ENCODE data around the gene STK17B. TPM values are rescaled to one million over a fixed set of nuclear protein-coding genes. Genes with fewer than 3 reads are reported as not detected.

STK17B gene
- total and polyA plus RNA-seq, 10 donors = 48.7 to 248 (median 186) TPM

DNA sequence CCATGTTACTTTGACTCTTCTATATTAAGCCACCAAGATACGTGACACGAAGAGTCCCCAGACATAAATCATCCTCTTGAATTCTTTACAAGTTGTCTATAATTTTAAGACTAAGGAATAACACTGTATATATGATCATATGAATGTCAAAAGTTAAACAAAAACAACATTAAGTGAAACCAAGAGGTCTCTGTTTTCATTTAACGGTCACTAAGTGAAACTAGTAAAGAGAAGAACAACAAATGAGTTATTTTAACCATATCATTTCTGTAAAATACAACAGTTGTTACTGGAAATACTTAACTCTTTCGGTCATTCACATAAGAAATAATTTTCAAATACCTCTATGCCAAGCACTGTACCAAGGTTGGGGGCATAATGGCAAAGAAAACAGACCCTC, 45.7 kb upstream of the STK17B start:
- 79 to 90% (median 86%) methylated on average over 4 of the region's 4 CpGs for WGBS, 5 donors
- intact Hi-C loops (cut with DNase I; ENCODE audit: low total_unique reads) = no loop called here
- Histone ChIP-seq H3K4me3 (no peak overlapping the region), H3K9me3 (no peaks in the 10 kb centered on the region), H3K27ac (no peak overlapping the region), H3K36me3 (peaks cover 0 to 90% (median 0%) of the 10 kb centered on the region in 6 donors), H3K27me3 (replicated peaks in 1 of 7) (no peaks in the 10 kb centered on the region), H3K4me1 (peaks cover 4 to 84% (median 18%) of the 10 kb centered on the region in 6 donors)
- DNase-seq = no peak
- TF ChIP-seq, protein P1, sequence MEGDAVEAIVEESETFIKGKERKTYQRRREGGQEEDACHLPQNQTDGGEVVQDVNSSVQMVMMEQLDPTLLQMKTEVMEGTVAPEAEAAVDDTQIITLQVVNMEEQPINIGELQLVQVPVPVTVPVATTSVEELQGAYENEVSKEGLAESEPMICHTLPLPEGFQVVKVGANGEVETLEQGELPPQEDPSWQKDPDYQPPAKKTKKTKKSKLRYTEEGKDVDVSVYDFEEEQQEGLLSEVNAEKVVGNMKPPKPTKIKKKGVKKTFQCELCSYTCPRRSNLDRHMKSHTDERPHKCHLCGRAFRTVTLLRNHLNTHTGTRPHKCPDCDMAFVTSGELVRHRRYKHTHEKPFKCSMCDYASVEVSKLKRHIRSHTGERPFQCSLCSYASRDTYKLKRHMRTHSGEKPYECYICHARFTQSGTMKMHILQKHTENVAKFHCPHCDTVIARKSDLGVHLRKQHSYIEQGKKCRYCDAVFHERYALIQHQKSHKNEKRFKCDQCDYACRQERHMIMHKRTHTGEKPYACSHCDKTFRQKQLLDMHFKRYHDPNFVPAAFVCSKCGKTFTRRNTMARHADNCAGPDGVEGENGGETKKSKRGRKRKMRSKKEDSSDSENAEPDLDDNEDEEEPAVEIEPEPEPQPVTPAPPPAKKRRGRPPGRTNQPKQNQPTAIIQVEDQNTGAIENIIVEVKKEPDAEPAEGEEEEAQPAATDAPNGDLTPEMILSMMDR (IDR thresholded peaks at IDR 0.05 in 8 of 11, conservative IDR thresholded peaks at IDR 0.05 in 3 of 11) = no peak
- TF ChIP-seq POLR2AphosphoS5 (IDR thresholded peaks at IDR 0.05) = no peak
- TF ChIP-seq POLR2A (IDR thresholded peaks at IDR 0.05) = no peak

DNA sequence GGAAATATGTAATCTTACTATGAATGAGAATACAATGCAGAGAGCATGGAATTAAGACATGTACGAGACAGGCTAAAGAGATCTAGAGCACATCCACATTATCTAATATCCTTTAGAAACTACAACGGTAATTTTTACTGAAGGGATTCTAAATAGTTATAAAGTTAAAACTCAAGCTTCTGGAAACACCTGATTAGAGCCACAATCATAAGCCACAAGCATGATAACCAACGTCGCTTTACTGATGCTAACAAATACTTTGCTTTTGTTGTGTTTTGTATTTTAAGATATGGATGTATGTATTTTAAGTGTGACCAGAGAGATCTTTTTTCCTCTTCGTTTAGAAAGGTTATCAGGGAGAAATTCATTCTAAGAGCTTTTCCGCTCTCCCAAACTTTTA, 44.0 kb upstream of the STK17B start:
- Histone ChIP-seq H3K4me1 (peaks cover 11 to 95% (median 34%) of the 10 kb centered on the region in 6 donors), H3K9me3 (no peaks in the 10 kb centered on the region), H3K4me3 (no peak overlapping the region), H3K36me3 (peaks cover 0 to 85% (median 0%) of the 10 kb centered on the region in 6 donors), H3K27ac (no peak overlapping the region), H3K27me3 (replicated peaks in 1 of 7) (no peaks in the 10 kb centered on the region)
- no peak for DNase-seq
- TF ChIP-seq POLR2A (IDR thresholded peaks at IDR 0.05) (no peak), POLR2AphosphoS5 (IDR thresholded peaks at IDR 0.05) (no peak)
- TF ChIP-seq, protein P1 (IDR thresholded peaks at IDR 0.05 in 8 of 11, conservative IDR thresholded peaks at IDR 0.05 in 3 of 11) = no peak
- intact Hi-C loops (cut with DNase I; ENCODE audit: low total_unique reads) = no loop called here
- 92 to 95% (median 93%) methylated on average over 6 of the region's 6 CpGs for WGBS, 5 donors

DNA sequence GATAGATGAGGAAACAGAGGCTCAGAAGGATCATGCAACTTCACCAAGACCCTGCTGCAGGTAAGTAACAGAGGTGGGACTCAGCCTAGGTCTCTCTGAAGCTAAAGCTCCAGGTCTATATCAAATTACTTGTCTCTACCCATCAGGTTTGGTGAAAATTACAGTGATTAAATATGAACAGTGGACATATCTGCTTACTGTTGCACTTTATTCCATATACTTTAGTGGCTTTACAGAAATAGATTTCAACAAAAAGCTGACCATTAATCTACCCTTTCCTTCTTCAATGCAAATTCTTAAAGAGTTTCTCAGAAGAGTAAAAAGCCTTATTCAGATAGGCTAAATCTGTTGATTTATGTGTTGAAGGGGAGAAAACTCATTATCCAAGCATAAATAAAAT, 42.8 kb upstream of the STK17B start:
- intact Hi-C loops (cut with DNase I; ENCODE audit: low total_unique reads) = no loop called here
- no peak for DNase-seq
- H3K27me3 ChIP-seq (replicated peaks in 1 of 7) = no peaks in the 10 kb centered on the region
- H3K36me3 ChIP-seq = peaks cover 0 to 81% (median 0%) of the 10 kb centered on the region in 6 donors
- TF ChIP-seq, protein P1 (IDR thresholded peaks at IDR 0.05 in 8 of 11, conservative IDR thresholded peaks at IDR 0.05 in 3 of 11) = no peak
- H3K4me1 ChIP-seq = peaks cover 12 to 89% (median 35%) of the 10 kb centered on the region in 6 donors
- H3K4me3 ChIP-seq = peak overlapping the region in 1 of 8 donors; percentile 14
- no peaks in the 10 kb centered on the region for H3K9me3 ChIP-seq
- H3K27ac ChIP-seq = peak overlapping the region in 5 of 8 donors; percentile 51 to 93 (median 88)

DNA sequence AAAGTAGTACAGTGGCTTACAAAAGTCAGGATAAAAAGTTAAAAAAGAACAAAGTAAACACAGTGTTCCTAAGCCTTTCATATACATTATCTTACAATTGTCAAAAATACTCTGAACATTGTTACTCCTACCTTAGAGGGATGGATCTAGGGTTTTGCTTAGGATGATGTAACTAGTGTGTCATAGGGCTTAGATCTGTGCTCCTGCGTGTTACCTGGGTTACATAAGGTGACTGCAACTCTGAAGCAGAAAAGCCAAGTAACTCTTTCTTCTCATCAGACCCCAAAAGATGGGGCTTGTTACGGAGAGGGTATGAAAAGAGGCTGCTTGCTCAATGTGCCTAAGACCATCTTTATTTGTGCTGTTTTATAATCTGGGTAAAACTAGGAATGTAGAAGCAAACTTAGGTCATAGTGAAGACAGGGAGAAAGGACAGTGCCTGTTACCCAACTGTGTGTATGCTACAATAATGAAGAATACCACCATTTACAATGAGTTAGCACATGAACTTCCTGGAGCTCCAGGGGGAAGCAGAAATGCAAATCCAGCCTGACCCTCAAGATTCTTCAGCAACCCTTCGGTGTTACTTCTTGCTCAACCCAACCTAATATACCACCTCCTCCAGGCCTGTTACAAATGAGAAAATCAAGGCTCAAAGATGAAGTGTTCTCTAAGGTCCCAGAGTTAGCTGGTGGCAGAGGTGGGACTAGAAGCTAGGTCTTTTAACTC, 42.0 kb upstream of the STK17B start:
- Histone ChIP-seq H3K27ac (peak overlapping the region in 7 of 8 donors; percentile 18 to 93 (median 72)), H3K4me3 (peak overlapping the region in 1 of 8 donors; percentile 14), H3K27me3 (replicated peaks in 1 of 7) (no peaks in the 10 kb centered on the region), H3K4me1 (peaks cover 12 to 91% (median 35%) of the 10 kb centered on the region in 6 donors), H3K9me3 (no peaks in the 10 kb centered on the region), H3K36me3 (peaks cover 0 to 79% (median 0%) of the 10 kb centered on the region in 6 donors)
- peak in 1 of 3 donors; percentile 65 for TF ChIP-seq POLR2AphosphoS5 (IDR thresholded peaks at IDR 0.05)
- TF ChIP-seq, protein P1 (IDR thresholded peaks at IDR 0.05 in 8 of 11, conservative IDR thresholded peaks at IDR 0.05 in 3 of 11) = no peak
- WGBS, 5 donors = 63 to 76% (median 74%) methylated on average over 3 of the region's 3 CpGs
- intact Hi-C loops (cut with DNase I; ENCODE audit: low total_unique reads) = no loop called here
- no peak for DNase-seq
